Activated T-cell treated with anti-CD3 and anti-CD28 coated beads, Interleukin-2, amount 50 U/mL, for 4 hours (primary cell): ENCODE measurements around the gene RAD23B. TPM values are rescaled to one million over a fixed set of nuclear protein-coding genes. Genes with fewer than 3 reads are reported as not detected.

ENCODE experiments used
- ATAC-seq, 2 donors: fragments of 200-7000 bp; cut with Tn5 transposase; one replicate each; pipeline ENCODE4 v1.10.0; 2021
- DNase-seq: peaks from one replicate; pipeline ENCODE4 v3.0.0-alpha.2; 2020
- H3K27me3 Mint-ChIP-seq: one replicate; pipeline ENCODE4 v1.8.0; 2021; ENCODE audit warnings: low read depth, mixed read lengths
- H3K36me3 Mint-ChIP-seq: one replicate; pipeline ENCODE4 v1.8.0; 2022; ENCODE audit warnings: mixed read lengths; ENCODE audit not compliant: insufficient read depth
- H3K4me1 Mint-ChIP-seq: one replicate; pipeline ENCODE4 v1.8.0; 2021; ENCODE audit warnings: low read depth, mixed read lengths
- H3K4me3 Mint-ChIP-seq: one replicate; pipeline ENCODE4 v1.8.0; 2021; ENCODE audit warnings: mild to moderate bottlenecking, moderate library complexity, mixed read lengths
- H3K9me3 Mint-ChIP-seq: one replicate; pipeline ENCODE4 v1.8.0; 2021; ENCODE audit warnings: mixed read lengths
- total RNA-seq, 3 donors: library from RNA; stranded (reverse); gene quantifications; one replicate each; pipeline ENCODE4 v1.2.1, GENCODE V29; 2021

RAD23B gene
- total RNA-seq, 3 donors from 2014 or later, result 168 to 208 (median 185) TPM

DNA sequence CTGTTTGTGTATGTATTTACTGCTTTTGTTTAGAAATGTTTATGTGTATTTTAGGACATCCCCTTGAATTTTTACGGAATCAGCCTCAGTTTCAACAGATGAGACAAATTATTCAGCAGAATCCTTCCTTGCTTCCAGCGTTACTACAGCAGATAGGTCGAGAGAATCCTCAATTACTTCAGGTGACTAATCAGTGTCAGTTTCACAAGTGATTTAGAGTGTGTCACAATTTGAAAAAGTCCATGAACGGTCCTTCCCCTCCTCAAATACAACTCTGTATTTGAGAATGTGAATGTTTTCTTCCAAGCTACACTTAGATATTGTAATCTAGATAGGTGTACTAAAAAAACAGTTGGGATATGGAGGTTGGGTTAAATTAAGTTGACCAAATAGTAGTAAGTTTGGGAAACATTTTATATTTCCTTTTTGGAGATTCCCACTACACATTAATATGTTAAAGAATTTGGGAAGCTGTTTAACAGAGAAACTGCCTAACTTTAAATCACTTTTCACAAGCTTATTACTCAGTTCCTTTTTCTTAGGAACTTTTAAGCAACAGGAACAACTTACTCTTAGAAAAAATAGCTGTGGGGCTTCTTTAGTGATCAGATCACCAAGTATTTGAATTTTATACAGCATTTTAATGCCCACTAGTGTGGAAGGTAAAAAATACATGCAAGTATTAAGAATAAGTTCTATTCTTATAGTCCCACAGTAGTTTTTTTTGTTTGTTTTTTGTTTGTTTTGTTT, 40.9 kb downstream of the RAD23B start:
- DNase-seq, result no peak
- Mint-ChIP-seq H3K4me1 (peaks cover 7% of the 10 kb centered on the region), H3K27me3 (no peaks in the 10 kb centered on the region), H3K36me3 (peaks cover 63% of the 10 kb centered on the region), H3K9me3 (peaks cover 7% of the 10 kb centered on the region), H3K4me3 (no peak overlapping the region)
- peak; percentile 48 to 58 for ATAC-seq

DNA sequence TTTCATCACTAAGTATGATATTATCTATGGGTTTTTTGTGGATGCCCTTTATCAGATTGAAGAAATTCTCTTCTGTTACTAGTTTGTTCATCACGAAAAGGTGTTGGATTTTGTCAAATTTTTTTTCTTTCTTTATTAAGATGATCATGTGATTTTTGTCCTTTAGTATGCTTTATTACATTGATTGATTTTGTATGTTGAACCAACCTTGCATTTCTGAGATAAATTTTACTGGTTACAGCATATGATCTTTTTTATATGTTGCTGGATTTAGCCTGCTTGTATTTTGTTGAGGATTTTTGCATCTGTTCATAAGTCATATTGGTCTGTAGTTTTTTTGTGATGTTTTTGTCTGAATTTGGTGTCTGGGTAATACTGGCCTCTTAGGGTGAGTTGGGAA, 42.8 kb downstream of the RAD23B start:
- DNase-seq (no peak), ATAC-seq (no peak)
- Mint-ChIP-seq H3K27me3 (no peaks in the 10 kb centered on the region), H3K4me3 (no peak overlapping the region), H3K36me3 (peaks cover 66% of the 10 kb centered on the region), H3K9me3 (peaks cover 7% of the 10 kb centered on the region), H3K4me1 (peaks cover 7% of the 10 kb centered on the region)

DNA sequence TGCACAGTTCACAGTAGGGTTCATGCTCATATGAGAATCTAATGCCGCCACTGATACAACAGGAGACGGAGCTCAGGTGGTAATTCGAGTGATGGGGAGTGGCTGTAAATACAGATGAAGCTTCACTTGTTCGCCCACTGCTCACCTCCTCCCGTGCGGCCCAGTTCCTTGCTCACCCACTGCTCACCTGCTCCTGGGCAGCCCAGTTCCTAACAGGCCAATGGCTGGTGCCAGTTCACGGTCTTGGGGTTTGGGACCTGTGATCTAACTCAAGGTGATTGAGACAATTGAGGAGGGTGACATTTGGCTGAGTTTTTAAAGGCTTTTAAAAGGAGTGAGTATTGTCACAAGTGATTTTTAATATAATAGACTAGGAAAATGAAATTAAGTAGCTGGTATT, 45.4 kb downstream of the RAD23B start:
- Mint-ChIP-seq H3K9me3 (peaks cover 7% of the 10 kb centered on the region), H3K36me3 (peaks cover 72% of the 10 kb centered on the region), H3K4me1 (peaks cover 7% of the 10 kb centered on the region), H3K27me3 (no peaks in the 10 kb centered on the region), H3K4me3 (no peak overlapping the region)
- ATAC-seq (no peak), DNase-seq (no peak)

DNA sequence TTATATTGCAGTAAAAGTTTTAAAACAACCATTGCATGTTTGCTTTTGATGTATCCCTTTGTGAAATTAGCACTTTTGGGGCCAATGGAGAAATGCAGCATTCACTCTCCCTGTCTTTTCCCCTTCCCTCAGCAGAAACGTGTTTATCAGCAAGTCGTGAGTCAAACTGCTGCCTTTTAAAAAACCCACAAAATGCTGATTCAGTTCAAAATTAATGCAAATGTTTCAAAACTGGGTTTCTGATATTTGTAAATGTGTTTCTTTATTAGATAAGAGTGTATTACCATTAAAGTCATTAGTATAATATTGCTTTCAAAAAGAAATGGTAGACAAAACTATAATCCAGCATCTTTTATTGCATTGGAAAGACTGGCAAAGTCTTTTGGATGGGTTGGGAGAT, 47.3 kb downstream of the RAD23B start:
- H3K4me1 Mint-ChIP-seq, result peaks cover 4% of the 10 kb centered on the region
- peaks cover 7% of the 10 kb centered on the region for H3K9me3 Mint-ChIP-seq
- no peak overlapping the region for H3K4me3 Mint-ChIP-seq
- DNase-seq, result no peak
- no peaks in the 10 kb centered on the region for H3K27me3 Mint-ChIP-seq
- no peak for ATAC-seq
- peaks cover 61% of the 10 kb centered on the region for H3K36me3 Mint-ChIP-seq

DNA sequence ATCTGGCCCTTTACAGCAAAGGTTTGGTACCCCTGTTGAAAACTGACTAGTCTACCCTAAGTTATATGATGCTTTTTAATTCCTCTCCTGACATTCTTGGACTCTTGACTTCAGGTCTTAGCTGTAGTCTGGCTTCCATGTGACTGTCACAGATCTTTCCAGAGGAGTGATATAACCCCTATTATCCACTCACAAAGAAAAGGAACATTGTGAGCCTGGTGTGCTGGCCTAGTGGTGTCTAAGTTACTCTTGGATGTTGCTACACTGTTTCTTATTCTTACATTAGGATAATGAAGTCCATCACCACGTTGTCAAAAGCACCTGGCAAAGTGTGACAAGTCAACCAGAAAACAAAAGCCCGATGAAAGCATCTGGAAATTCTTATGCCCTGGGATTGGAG, 49.8 kb downstream of the RAD23B start:
- ATAC-seq (peak in 1 of 2 donors; percentile 17), DNase-seq (no peak)
- H3K4me1 Mint-ChIP-seq, result no peaks in the 10 kb centered on the region
- H3K27me3 Mint-ChIP-seq, result no peaks in the 10 kb centered on the region
- no peak overlapping the region for H3K4me3 Mint-ChIP-seq
- H3K36me3 Mint-ChIP-seq, result peaks cover 44% of the 10 kb centered on the region
- H3K9me3 Mint-ChIP-seq, result no peaks in the 10 kb centered on the region

DNA sequence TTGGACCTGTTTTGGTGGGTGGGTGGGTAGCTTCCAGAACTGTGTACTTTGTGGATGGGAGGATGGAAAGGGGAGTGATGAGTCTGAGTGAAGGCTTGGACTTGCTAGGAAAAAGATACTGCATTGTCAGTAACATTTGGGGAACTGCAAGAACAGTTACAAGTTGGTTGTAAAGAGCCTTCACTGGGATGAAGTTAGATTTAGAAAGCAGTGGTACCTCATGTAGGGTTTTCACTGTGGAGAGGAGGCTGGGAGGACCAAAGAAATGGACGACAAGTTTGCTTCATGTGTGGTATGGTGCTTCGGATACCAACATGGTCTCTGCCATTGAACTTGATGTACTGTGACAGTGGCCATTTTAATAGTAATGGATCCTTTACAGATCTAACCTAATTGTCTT, 50.3 kb downstream of the RAD23B start:
- Mint-ChIP-seq H3K9me3 (no peaks in the 10 kb centered on the region), H3K4me3 (no peak overlapping the region), H3K4me1 (no peaks in the 10 kb centered on the region), H3K27me3 (no peaks in the 10 kb centered on the region), H3K36me3 (peaks cover 39% of the 10 kb centered on the region)
- ATAC-seq (no peak), DNase-seq (no peak)

DNA sequence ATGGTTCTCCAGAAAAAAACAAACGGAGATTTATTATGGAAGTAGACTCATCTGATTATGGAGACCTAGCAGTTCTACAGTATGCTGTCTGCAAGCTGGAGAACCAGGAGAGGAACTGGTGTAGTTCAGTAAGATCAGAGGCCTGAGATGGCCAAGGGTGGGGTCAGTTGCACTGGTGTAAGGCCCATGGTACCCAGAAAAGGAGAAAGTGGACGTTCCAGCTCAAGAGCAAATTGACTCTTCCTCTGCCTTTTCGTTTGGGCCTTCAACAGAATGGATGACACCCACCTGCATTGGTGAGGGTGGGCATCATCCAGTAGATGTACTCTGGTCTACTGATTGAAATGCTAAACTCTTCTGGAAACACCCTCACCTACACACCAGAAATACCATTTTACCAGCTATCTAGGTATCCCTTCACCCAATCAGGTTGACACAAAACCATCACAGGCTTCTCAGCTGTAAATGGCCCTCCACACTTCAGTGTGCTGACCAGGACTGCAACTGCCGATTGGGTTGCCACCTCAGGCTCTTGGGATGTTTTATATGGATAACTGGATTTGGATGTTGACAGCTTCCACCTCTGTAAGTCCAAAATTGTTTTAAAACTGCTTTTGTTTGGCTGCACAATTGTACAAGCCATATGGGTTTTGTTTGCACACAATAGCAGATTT, 51.2 kb downstream of the RAD23B start:
- Mint-ChIP-seq H3K9me3 (no peaks in the 10 kb centered on the region), H3K4me3 (no peak overlapping the region), H3K4me1 (no peaks in the 10 kb centered on the region), H3K36me3 (peaks cover 35% of the 10 kb centered on the region), H3K27me3 (no peaks in the 10 kb centered on the region)
- ATAC-seq (no peak), DNase-seq (no peak)

DNA sequence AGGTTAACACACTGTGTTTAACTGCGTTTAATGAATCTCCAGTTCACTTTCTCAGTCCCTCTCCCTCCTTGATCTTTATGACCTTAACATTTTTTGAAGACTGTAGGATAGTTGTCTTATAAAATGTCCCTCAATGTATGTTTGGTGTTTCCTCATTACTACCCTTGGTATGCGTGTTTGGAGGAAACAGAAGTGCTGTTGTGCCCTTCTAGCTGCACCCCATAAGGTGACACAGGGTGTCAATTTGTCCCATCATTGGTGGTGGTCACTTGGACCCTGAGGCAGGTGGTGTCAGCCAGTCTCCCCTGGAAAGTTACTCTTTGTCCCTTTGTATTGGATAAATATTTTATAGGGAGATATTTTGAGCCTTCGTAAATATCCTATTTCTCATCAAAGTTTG, 52.3 kb downstream of the RAD23B start:
- Mint-ChIP-seq H3K36me3 (peaks cover 32% of the 10 kb centered on the region), H3K4me3 (no peak overlapping the region), H3K4me1 (no peaks in the 10 kb centered on the region), H3K9me3 (no peaks in the 10 kb centered on the region), H3K27me3 (no peaks in the 10 kb centered on the region)
- no peak for DNase-seq
- ATAC-seq, result no peak

DNA sequence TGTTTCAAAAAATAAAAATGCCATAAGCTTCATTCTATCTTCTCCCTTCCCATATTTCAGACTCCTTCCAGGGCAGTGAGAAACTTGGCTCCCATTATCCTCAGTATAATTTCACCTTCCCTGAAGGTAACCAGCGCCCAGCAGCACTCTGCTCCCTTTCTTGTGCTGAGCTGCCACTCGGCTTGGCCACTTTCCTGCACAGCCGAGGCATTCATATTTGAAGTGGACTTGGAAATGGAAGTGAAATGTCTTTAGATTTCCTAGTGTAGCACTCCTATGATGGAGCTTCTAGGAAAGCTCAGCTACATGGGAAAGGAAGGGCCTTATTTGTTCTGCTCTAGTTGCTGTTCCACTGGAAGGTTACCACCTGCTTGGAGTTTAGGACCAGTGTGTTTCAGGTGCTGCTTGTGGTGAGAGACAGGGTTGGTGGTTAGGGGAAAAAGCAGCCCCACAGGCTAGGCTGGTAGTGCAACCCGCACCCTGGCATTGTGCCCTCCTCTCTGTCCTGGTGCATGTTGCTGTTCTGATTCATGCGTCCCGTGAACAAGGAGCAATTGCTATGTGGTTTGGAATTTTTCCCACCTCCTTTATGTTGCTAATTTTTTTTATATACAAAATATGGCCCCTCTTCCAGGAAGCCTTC, 53.8 kb downstream of the RAD23B start:
- H3K4me1 Mint-ChIP-seq, result peaks cover 4% of the 10 kb centered on the region
- DNase-seq, result no peak
- no peaks in the 10 kb centered on the region for H3K27me3 Mint-ChIP-seq
- H3K4me3 Mint-ChIP-seq, result no peak overlapping the region
- H3K36me3 Mint-ChIP-seq, result peaks cover 20% of the 10 kb centered on the region
- no peaks in the 10 kb centered on the region for H3K9me3 Mint-ChIP-seq
- ATAC-seq, result no peak

DNA sequence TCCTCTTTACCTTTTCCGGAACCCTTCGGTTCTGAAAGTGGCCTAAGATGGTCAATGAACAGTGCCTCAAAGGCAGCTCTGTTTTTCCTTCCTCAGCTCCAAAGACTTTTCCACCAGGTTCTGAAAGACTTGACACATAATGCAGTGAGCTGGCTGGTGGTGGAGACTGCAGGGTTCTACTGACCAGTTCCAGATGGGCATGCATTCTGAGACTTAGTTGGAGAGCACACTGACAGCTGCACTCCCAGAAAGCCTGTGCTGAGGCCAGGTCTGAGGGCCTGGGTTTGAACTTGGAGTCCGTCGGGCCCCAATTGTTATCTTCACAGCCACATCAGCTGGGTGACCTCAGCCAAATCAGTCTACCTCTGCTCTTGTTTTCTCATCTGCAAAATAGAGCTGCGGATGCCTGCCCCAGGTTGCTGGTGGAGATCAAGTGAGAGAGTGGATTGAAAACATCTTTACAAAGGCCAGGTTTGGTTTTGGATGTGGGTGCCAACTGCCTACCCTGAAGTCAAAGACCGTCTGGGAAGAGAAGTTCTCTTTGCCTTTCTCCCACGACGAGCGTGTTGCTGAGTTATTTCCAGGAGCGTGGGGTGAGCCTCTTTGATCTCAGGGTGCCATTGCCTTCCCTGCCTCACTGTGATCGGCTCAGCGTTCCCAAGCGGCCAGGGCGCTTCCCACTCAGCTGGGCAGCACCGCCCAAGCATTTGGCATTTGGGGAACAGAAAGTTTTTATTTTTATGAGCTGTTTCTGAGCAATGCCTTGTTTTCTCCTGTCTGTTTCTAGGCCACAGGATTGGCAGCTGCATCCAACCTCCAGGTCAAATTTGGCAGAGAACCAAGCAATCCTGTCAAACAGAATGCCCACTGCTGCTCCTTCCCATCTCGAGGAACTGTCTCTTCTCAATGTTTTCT, 54.9 kb downstream of the RAD23B start:
- Mint-ChIP-seq H3K9me3 (no peaks in the 10 kb centered on the region), H3K36me3 (peaks cover 11% of the 10 kb centered on the region), H3K4me3 (no peak overlapping the region), H3K4me1 (peaks cover 4% of the 10 kb centered on the region), H3K27me3 (no peaks in the 10 kb centered on the region)
- no peak for ATAC-seq
- DNase-seq, result no peak

DNA sequence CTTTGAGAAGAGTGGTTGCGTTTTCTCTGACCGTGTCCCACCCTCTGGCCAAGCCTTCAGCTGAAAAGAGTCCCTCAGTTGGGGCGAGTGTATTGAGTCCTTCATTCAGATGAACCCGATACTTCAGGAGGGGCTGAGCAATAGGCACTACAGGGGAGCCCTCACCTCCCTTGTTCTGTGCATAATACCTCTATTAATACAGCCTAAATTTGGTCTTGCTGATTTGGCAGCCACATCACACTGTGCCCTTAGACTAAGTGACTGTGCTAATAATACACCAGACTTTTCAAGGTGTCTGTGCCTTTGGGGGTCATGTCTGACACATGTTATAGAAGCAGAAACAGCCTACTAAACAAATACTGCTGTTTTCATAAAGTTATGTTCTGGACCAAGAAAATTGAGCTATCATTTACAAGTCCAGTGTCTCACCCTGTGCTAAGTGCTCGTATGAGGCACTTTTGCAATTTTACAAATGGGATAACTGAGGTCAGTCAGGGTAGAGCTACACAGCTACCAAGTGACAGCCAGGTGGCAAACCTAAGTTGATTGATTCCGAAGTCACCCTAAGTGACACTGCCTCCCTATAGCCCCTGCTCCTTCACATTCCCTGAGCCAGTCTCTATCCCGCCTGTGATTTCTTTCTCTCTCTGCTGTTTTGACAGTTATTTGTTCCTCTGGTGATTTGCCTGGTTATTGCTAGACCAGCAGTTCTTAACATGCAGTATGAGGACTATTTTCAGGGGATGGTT, 56.0 kb downstream of the RAD23B start:
- Mint-ChIP-seq H3K36me3 (peaks cover 2% of the 10 kb centered on the region), H3K4me3 (no peak overlapping the region), H3K9me3 (no peaks in the 10 kb centered on the region), H3K27me3 (no peaks in the 10 kb centered on the region), H3K4me1 (peaks cover 4% of the 10 kb centered on the region)
- DNase-seq, result no peak
- ATAC-seq, result no peak

DNA sequence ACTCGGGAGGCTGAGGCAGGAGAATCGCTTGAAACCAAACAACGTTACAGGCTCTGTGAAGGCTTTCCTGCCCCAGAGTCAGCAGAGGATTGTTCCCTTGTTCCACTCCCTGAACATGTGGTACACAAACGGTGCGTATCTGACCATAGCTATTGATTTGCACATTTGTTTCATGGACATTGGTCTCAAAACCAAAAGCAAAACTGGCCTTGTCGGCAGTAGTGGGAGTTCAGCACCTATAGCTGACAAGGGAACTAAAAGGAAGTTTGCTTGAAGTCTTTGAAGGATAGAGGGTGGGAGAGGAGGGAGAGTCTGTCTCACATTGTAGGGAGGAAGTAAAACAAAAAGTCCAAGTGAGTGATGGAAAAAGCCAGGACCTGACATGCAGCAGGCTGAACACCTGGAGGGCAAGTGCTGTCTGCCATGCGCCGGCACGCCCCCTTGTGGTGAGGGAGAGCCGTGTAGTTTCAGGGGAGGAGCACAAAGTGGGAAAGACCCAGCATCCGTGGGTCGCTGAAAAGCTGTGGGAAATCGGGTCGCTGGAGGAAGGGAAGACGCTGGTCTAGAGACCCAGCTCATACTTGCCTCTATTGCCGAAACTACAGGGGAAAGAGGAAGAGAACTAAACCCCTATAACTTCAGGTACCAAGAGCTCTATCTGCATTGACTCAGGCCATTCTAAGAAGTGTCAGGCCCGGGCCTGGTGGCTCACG, 58.0 kb downstream of the RAD23B start:
- H3K4me3 Mint-ChIP-seq, result no peak overlapping the region
- no peaks in the 10 kb centered on the region for H3K9me3 Mint-ChIP-seq
- peaks cover 6% of the 10 kb centered on the region for H3K4me1 Mint-ChIP-seq
- H3K36me3 Mint-ChIP-seq, result no peaks in the 10 kb centered on the region
- DNase-seq, result peak; percentile 83
- H3K27me3 Mint-ChIP-seq, result no peaks in the 10 kb centered on the region
- peak; percentile 82 to 83 for ATAC-seq

DNA sequence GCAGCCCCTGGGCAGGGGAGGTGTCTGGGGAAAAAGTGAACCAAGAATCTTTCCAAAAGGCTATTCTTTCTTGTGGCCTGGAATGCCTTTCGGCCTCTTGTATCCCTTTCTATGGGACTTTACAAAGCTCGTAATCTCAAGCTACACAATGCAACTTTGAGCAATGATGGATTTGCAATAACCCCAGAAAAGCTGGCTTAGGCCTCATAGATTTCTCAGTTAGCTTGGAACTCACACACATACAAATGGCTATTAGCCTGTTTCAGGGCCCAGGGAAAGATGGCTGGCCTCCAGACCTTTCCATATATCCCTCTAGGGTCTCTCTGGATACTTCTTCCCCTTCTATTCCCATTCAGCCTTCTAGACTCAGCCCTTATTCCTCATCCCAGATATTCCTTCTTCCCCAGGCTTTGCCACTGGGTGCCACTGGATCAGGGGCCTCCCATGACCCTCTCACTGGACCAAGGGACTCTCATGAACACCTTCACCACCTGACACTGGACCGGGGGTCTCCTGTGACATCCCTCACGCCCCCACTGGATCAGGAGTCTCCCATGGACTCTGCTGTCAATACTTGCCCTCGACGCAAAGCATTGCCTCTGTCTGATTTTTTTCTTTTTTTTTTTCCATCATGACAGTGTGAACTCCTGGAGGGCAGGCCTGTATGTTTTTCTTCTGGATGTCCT, 59.5 kb downstream of the RAD23B start:
- ATAC-seq (no peak), DNase-seq (no peak)
- H3K4me3 Mint-ChIP-seq, result no peak overlapping the region
- no peaks in the 10 kb centered on the region for H3K36me3 Mint-ChIP-seq
- peaks cover 6% of the 10 kb centered on the region for H3K4me1 Mint-ChIP-seq
- H3K27me3 Mint-ChIP-seq, result no peaks in the 10 kb centered on the region
- no peaks in the 10 kb centered on the region for H3K9me3 Mint-ChIP-seq
